KMS-11 (cell line): ENCODE data around the gene ZNF236.

Experiments
- H2AFZ ChIP-seq: fragments of 200-600 bp; sonication (generic); 2 replicates; pipeline ENCODE4 v1.6.1; 2016; ENCODE audit warnings: antibody characterized with exemption, mixed run types, low read depth
- H3K27ac ChIP-seq: fragments of 200-600 bp; sonication (generic); 2 replicates; pipeline ENCODE4 v1.6.1; 2016; ENCODE audit warnings: mild to moderate bottlenecking, mixed run types
- H3K27me3 ChIP-seq: fragments of 200-600 bp; sonication (generic); 2 replicates; pipeline ENCODE4 v1.6.1; 2017; ENCODE audit warnings: mild to moderate bottlenecking, low read depth, mixed run types, moderate library complexity; ENCODE audit not compliant: insufficient read depth
- H3K36me3 ChIP-seq: fragments of 200-600 bp; sonication (generic); 2 replicates; pipeline ENCODE4 v1.6.1; 2017; ENCODE audit warnings: mild to moderate bottlenecking, mixed run types; ENCODE audit not compliant: insufficient read depth
- H3K4me1 ChIP-seq: fragments of 200-600 bp; sonication (generic); 2 replicates; pipeline ENCODE4 v1.6.1; 2016; ENCODE audit warnings: mild to moderate bottlenecking, low read depth, mixed run types; ENCODE audit not compliant: poor library complexity, severe bottlenecking
- H3K4me2 ChIP-seq: fragments of 200-600 bp; sonication (generic); 2 replicates; pipeline ENCODE4 v1.7.0; 2016; ENCODE audit warnings: mild to moderate bottlenecking, mixed run types
- H3K4me3 ChIP-seq: fragments of 200-600 bp; sonication (generic); IDR thresholded peaks from 2 replicates; pipeline ENCODE4 v1.6.1; 2017; ENCODE audit warnings: low read depth, low read length, mixed read lengths; ENCODE audit not compliant: insufficient read depth
- H3K79me2 ChIP-seq: fragments of 200-600 bp; sonication (generic); 2 replicates; pipeline ENCODE4 v1.6.1; 2016; ENCODE audit warnings: low read depth, mixed run types; ENCODE audit not compliant: insufficient read depth
- H3K9ac ChIP-seq: fragments of 200-600 bp; sonication (generic); 2 replicates; pipeline ENCODE4 v1.6.1; 2016; ENCODE audit warnings: mild to moderate bottlenecking, mixed run types
- H4K20me1 ChIP-seq: fragments of 200-600 bp; sonication (generic); 2 replicates; pipeline ENCODE4 v1.6.1; 2016; ENCODE audit warnings: mild to moderate bottlenecking, mixed run types; ENCODE audit not compliant: insufficient read depth
- CTCF ChIP-seq: fragments of 200-600 bp; sonication (generic); conservative IDR thresholded peaks from 2 replicates; pipeline ENCODE4 v1.6.1; 2017; ENCODE audit warnings: low read depth, mild to moderate bottlenecking, antibody characterized with exemption, low read length, moderate library complexity, mixed read lengths

ZNF236 gene

DNA sequence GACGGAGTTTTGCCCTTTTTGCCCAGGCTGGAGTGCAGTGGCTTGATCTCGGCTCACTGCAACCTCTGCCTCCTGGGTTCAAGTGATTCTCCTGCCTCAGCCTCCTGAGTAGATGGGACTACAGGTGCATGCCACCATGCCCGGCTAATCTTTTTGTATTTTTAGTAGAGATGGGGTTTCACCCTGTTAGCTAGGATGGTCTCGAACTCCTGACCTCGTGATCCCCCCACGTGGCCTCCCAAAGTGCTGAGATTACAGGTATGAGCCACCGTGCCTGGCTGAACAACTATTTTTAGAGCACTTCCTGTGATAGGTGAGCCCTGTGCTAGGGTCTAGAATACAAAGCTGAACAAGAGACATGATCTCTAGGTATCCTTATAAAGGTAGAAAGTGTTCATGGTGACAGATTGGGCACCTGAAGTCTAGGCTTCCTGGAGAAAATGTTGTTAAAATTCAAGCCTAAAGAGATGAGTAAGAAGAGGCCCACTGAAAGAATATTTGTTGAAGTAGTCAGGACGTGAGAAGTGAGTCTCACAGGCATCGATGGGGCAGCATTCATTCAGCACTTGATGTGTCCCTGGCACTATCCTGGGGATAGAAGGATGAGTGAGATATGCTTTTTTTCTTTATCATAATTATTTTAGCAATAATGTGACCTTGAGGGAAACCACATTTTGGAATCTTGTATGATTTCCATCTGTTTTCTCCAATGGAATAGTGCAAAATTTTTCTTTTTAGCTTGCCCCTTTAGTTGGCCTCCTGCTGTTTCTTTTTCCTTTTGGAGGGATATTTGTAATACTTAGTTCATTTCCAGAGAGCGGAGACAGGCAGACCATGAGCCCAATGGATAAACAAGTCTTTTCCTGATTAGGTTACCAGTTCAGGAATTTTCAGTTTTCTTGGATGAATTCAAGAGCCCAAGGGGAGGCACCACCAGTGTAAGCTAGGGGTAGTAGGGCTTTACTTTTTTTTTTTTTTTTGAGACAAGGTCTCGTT is 5.1 kb downstream of the ZNF236 start:
- Histone ChIP-seq H3K27ac (no peak overlapping the region), H3K79me2 (peaks cover 72% of the 10 kb centered on the region), H2AFZ (no peak overlapping the region)

GRCh38 chr18:76834379-76834778 is 12.0 kb downstream of the ZNF236 start:
- no peaks in the 10 kb centered on the region for H3K4me1 ChIP-seq
- H3K9ac ChIP-seq = no peak overlapping the region
- no peaks in the 10 kb centered on the region for H3K36me3 ChIP-seq
- H4K20me1 ChIP-seq = no peaks in the 10 kb centered on the region
- no peak overlapping the region for H2AFZ ChIP-seq
- H3K79me2 ChIP-seq = peaks cover 42% of the 10 kb centered on the region; the same call in 1 of the 2 replicates
- H3K4me2 ChIP-seq = no peak overlapping the region
- H3K27me3 ChIP-seq = no peaks in the 10 kb centered on the region
- no peak overlapping the region for H3K4me3 ChIP-seq
- H3K27ac ChIP-seq = no peak overlapping the region
- TF ChIP-seq CTCF = no peak

More for the DNA sequence above, 5.1 kb downstream of the ZNF236 start:
- Histone ChIP-seq H3K4me1 (peaks cover 17% of the 10 kb centered on the region), H3K36me3 (no peaks in the 10 kb centered on the region), H4K20me1 (no peaks in the 10 kb centered on the region), H3K4me3 (no peak overlapping the region), H3K27me3 (no peaks in the 10 kb centered on the region), H3K4me2 (peak overlapping the region; percentile 40; the same call in 1 of the 2 replicates), H3K9ac (no peak overlapping the region)
- TF ChIP-seq CTCF = no peak

- Histone ChIP-seq H3K79me2 (peaks cover 45% of the 10 kb centered on the region; the same call in 1 of the 2 replicates), H3K4me2 (no peak overlapping the region), H3K36me3 (no peaks in the 10 kb centered on the region), H3K27ac (no peak overlapping the region), H3K4me3 (no peak overlapping the region), H4K20me1 (no peaks in the 10 kb centered on the region), H3K9ac (no peak overlapping the region), H2AFZ (no peak overlapping the region), H3K27me3 (no peaks in the 10 kb centered on the region), H3K4me1 (no peaks in the 10 kb centered on the region)
- no peak for TF ChIP-seq CTCF
Observed at GRCh38 chr18:76835380-76835779, 13.0 kb downstream of the ZNF236 start.

DNA sequence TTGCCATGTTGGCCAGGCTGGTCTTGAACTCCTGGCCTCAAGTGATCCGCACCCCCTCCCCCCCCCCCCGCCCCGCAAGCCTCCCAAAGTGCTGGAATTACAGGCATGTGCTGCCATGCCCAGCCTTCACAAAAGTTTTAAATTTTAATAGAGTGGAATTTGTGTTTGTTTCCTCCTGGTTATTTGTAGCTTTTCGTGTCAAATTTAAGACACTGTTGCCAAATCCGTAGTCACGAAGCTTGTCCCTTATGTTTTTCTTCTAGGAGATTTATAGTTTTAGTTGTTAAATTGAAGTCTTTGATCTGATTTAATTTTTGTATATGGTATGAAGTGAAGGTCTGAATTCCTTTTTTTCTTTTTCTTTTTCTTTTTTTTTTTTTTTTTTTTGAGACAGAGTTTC is 14.7 kb downstream of the ZNF236 start:
- no peak overlapping the region for H3K9ac ChIP-seq
- H3K27me3 ChIP-seq = no peaks in the 10 kb centered on the region
- no peak overlapping the region for H2AFZ ChIP-seq
- H3K36me3 ChIP-seq = no peaks in the 10 kb centered on the region
- no peak overlapping the region for H3K4me3 ChIP-seq
- H3K79me2 ChIP-seq = peaks cover 30% of the 10 kb centered on the region; the same call in 1 of the 2 replicates
- H4K20me1 ChIP-seq = no peaks in the 10 kb centered on the region
- no peaks in the 10 kb centered on the region for H3K4me1 ChIP-seq
- H3K27ac ChIP-seq = no peak overlapping the region
- TF ChIP-seq CTCF = no peak
- no peak overlapping the region for H3K4me2 ChIP-seq
